Liver (tissue), 9 donors: ENCODE measurements around the gene AGBL4. TPM values are rescaled to one million over a fixed set of nuclear protein-coding genes. Genes with fewer than 3 reads are reported as not detected.

Experiments used
- DNase-seq: peaks from one replicate; pipeline ENCODE4 v3.0.0-alpha.2; 2017; ENCODE audit warnings: low spot score
- H3K27ac ChIP-seq, 2 donors: one replicate each; pipeline ENCODE4 v1.7.0; 2013; ENCODE audit warnings: inconsistent platforms in 2 of 2, low read length in 2 of 2, control low read depth in 1 of 2, low read depth in 1 of 2, mild to moderate bottlenecking in 1 of 2
- H3K27me3 ChIP-seq, 4 donors: one replicate each; pipeline versions ENCODE4 v1.6.1 to v1.7.0; 2013; ENCODE audit warnings: low read length in 3 of 4, inconsistent platforms in 1 of 4, mild to moderate bottlenecking in 1 of 4, moderate library complexity in 1 of 4; ENCODE audit not compliant: control insufficient read depth in 4 of 4, insufficient read depth in 4 of 4
- H3K36me3 ChIP-seq, 4 donors: one replicate each; pipeline versions ENCODE4 v1.6.1 to v1.7.0; 2013; ENCODE audit warnings: low read length in 3 of 4, mild to moderate bottlenecking in 3 of 4, low read depth in 1 of 4, moderate library complexity in 1 of 4; ENCODE audit not compliant: control insufficient read depth in 4 of 4, insufficient read depth in 3 of 4
- H3K4me1 ChIP-seq, 4 donors: one replicate each; pipeline versions ENCODE4 v1.6.1 to v1.7.0; 2013; ENCODE audit warnings: low read length in 3 of 4, mild to moderate bottlenecking in 3 of 4, moderate library complexity in 1 of 4; ENCODE audit not compliant: control insufficient read depth in 4 of 4, insufficient read depth in 4 of 4
- H3K4me3 ChIP-seq, 3 donors: one replicate each; pipeline versions ENCODE4 v1.6.1 to v1.7.0; 2013; ENCODE audit warnings: low read length in 3 of 3, control low read depth in 1 of 3, low read depth in 1 of 3, mild to moderate bottlenecking in 1 of 3
- H3K9ac ChIP-seq, 2 donors: one replicate each; pipeline ENCODE4 v1.7.0; 2013; ENCODE audit warnings: low read length in 2 of 2, mild to moderate bottlenecking in 2 of 2, moderate library complexity in 2 of 2, control low read depth in 1 of 2, low read depth in 1 of 2
- H3K9me3 ChIP-seq, 4 donors: one replicate each; pipeline versions ENCODE4 v1.6.1 to v1.7.0; 2013; ENCODE audit warnings: low read length in 3 of 4; ENCODE audit not compliant: control insufficient read depth in 4 of 4
- EGR1 ChIP-seq, 2 donors: IDR thresholded peaks; 2 replicates each; pipeline ENCODE4 v1.6.1; 2016 to 2018; ENCODE audit warnings: antibody characterized with exemption in 2 of 2, low read depth in 2 of 2
- FOXA1 ChIP-seq: IDR thresholded peaks from 2 replicates; pipeline ENCODE4 v1.6.1; 2016; ENCODE audit warnings: antibody characterized with exemption
- FOXA2 ChIP-seq: IDR thresholded peaks from 2 replicates; pipeline ENCODE4 v1.6.1; 2016; ENCODE audit warnings: antibody characterized with exemption
- GABPA ChIP-seq, 2 donors: IDR thresholded peaks in 1 of 2; conservative IDR thresholded peaks in 1 of 2; 2 replicates each; pipeline ENCODE4 v1.6.1; 2016; ENCODE audit warnings: antibody characterized with exemption in 2 of 2, mild to moderate bottlenecking in 1 of 2, moderate library complexity in 1 of 2
- HNF4A ChIP-seq, 2 donors: conservative IDR thresholded peaks; 2 replicates each; pipeline ENCODE4 v1.6.1; 2016; ENCODE audit warnings: antibody characterized with exemption in 2 of 2, mild to moderate bottlenecking in 2 of 2
- HNF4G ChIP-seq: IDR thresholded peaks from 2 replicates; pipeline ENCODE4 v1.6.1; 2016; ENCODE audit warnings: antibody characterized with exemption
- JUND ChIP-seq, 2 donors: IDR thresholded peaks; 2 replicates each; pipeline ENCODE4 v1.6.1; 2016; ENCODE audit warnings: antibody characterized with exemption in 2 of 2
- RAD21 ChIP-seq, 2 donors: IDR thresholded peaks; 2 replicates each; pipeline ENCODE4 v1.6.1; 2016; ENCODE audit warnings: antibody characterized with exemption in 2 of 2, mild to moderate bottlenecking in 2 of 2
- RXRA ChIP-seq, 2 donors: IDR thresholded peaks; 2 replicates each; pipeline ENCODE4 v1.6.1; 2017 to 2018; ENCODE audit warnings: antibody characterized with exemption in 2 of 2, mild to moderate bottlenecking in 1 of 2
- SP1 ChIP-seq: IDR thresholded peaks from 2 replicates; pipeline ENCODE4 v1.6.1; 2018; ENCODE audit warnings: antibody characterized with exemption, mild to moderate bottlenecking
- TAF1 ChIP-seq: conservative IDR thresholded peaks from 2 replicates; pipeline ENCODE4 v1.6.1; 2016; ENCODE audit warnings: antibody characterized with exemption, mild to moderate bottlenecking
- YY1 ChIP-seq: IDR thresholded peaks from 2 replicates; pipeline ENCODE4 v1.6.1; 2016; ENCODE audit warnings: antibody characterized with exemption, mild to moderate bottlenecking
- WGBS: extraction: QIAGEN DNeasy Blood & Tissue Kit; methylation state at CpG from one replicate; pipeline ENCODE4 v1.1.7; 2013; 5-methylcytosine and 5-hydroxymethylcytosine counted together
- polyA plus RNA-seq, 2 donors: library from polyadenylated mRNA; stranded (reverse) in 1 of 2; unstranded in 1 of 2; fragments of 200-250 nt in 1 of 2; fragments of >200 nt in 1 of 2; fragmentation: Nextera tagmentation in 1 of 2; extraction: Ambion mirVana in 1 of 2; gene quantifications; one replicate each; pipeline versions ENCODE4 v1.2.1 to v1.2.3, GENCODE V29; 2013 to 2015
- total RNA-seq, 2 donors: library from RNA; depleted of rRNA; stranded (reverse); fragments of >200 nt; gene quantifications; one replicate each; pipeline ENCODE4 v1.2.3, GENCODE V29; 2014
- TF ChIP-seq, protein P1 (sequence below): IDR thresholded peaks from 2 replicates; pipeline ENCODE4 v1.6.1; 2016; ENCODE audit warnings: antibody characterized with exemption
- TF ChIP-seq, protein P2 (sequence below): IDR thresholded peaks from 2 replicates; pipeline ENCODE4 v1.6.1; 2016; ENCODE audit warnings: antibody characterized with exemption
- TF ChIP-seq, protein P3 (sequence below): fragments of 150-350 bp; IDR thresholded peaks from 2 replicates; pipeline ENCODE4 v1.5.1; 2017; ENCODE audit warnings: improper control_type of control experiment, low read depth, low read length; ENCODE audit not compliant: missing input control
- TF ChIP-seq, protein P4 (sequence below): IDR thresholded peaks from 2 replicates; pipeline ENCODE4 v1.6.1; 2016; ENCODE audit warnings: antibody characterized with exemption
- TF ChIP-seq, protein P5 (sequence below): IDR thresholded peaks from 2 replicates; pipeline ENCODE4 v1.6.1; 2016; ENCODE audit warnings: antibody characterized with exemption, mild to moderate bottlenecking
- donor health status: healthy.
- donor health status: healthy.
- donor health status: healthy.
- donor health status: healthy.
- donor health status: healthy.

The AGBL4 gene
- total and polyA plus RNA-seq, 4 donors: 0.75 to 0.76 TPM; not detected in 2

DNA sequence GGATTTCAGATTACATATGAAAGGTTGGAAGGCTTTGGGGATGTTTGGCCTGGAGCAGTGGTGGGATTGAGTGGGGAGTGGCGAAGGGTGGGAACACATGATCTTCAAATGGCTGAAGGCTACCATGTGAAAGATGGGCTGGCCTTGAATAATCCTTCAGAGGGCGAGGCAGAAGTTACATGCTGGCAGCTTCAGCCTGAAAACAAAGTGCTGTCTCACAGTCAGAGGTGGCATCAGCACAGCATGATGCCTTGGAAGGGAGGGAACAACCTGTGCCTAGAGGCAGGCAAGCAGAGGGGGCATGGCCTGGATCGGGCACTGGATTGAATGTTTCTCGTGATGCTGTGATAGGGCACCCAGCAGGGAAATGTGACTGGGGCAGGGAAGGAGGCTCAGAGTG, 1377.9 kb downstream of the AGBL4 start:
- 83% methylated on average over 4 of the region's 4 CpGs for WGBS
- DNase-seq: no peak
- Histone ChIP-seq H3K9me3 (no peaks in the 10 kb centered on the region), H3K9ac (no peak overlapping the region), H3K27ac (no peak overlapping the region), H3K4me1 (peaks cover 0 to 7% (median 0%) of the 10 kb centered on the region in 4 donors), H3K27me3 (no peaks in the 10 kb centered on the region), H3K4me3 (no peak overlapping the region), H3K36me3 (no peaks in the 10 kb centered on the region)
- TF ChIP-seq EGR1 (IDR thresholded peaks at IDR 0.05; ENCODE audit: low read depth in 2 of 2) (no peak), HNF4G (no peak), FOXA2 (no peak), GABPA (IDR thresholded peaks at IDR 0.05 in 1 of 2, conservative IDR thresholded peaks at IDR 0.05 in 1 of 2) (no peak), RXRA (IDR thresholded peaks at IDR 0.05) (no peak), JUND (IDR thresholded peaks at IDR 0.05) (no peak), FOXA1 (no peak), HNF4A (conservative IDR thresholded peaks at IDR 0.05) (no peak), YY1 (no peak), SP1 (no peak), RAD21 (IDR thresholded peaks at IDR 0.05) (no peak), TAF1 (no peak)
- TF ChIP-seq, protein P1, sequence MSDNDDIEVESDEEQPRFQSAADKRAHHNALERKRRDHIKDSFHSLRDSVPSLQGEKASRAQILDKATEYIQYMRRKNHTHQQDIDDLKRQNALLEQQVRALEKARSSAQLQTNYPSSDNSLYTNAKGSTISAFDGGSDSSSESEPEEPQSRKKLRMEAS: no peak
- TF ChIP-seq, protein P2, sequence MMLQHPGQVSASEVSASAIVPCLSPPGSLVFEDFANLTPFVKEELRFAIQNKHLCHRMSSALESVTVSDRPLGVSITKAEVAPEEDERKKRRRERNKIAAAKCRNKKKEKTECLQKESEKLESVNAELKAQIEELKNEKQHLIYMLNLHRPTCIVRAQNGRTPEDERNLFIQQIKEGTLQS: no peak
- TF ChIP-seq, protein P3, sequence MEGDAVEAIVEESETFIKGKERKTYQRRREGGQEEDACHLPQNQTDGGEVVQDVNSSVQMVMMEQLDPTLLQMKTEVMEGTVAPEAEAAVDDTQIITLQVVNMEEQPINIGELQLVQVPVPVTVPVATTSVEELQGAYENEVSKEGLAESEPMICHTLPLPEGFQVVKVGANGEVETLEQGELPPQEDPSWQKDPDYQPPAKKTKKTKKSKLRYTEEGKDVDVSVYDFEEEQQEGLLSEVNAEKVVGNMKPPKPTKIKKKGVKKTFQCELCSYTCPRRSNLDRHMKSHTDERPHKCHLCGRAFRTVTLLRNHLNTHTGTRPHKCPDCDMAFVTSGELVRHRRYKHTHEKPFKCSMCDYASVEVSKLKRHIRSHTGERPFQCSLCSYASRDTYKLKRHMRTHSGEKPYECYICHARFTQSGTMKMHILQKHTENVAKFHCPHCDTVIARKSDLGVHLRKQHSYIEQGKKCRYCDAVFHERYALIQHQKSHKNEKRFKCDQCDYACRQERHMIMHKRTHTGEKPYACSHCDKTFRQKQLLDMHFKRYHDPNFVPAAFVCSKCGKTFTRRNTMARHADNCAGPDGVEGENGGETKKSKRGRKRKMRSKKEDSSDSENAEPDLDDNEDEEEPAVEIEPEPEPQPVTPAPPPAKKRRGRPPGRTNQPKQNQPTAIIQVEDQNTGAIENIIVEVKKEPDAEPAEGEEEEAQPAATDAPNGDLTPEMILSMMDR: no peak
- TF ChIP-seq, protein P4, sequence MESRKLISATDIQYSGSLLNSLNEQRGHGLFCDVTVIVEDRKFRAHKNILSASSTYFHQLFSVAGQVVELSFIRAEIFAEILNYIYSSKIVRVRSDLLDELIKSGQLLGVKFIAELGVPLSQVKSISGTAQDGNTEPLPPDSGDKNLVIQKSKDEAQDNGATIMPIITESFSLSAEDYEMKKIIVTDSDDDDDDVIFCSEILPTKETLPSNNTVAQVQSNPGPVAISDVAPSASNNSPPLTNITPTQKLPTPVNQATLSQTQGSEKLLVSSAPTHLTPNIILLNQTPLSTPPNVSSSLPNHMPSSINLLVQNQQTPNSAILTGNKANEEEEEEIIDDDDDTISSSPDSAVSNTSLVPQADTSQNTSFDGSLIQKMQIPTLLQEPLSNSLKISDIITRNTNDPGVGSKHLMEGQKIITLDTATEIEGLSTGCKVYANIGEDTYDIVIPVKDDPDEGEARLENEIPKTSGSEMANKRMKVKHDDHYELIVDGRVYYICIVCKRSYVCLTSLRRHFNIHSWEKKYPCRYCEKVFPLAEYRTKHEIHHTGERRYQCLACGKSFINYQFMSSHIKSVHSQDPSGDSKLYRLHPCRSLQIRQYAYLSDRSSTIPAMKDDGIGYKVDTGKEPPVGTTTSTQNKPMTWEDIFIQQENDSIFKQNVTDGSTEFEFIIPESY: no peak
- TF ChIP-seq, protein P5, sequence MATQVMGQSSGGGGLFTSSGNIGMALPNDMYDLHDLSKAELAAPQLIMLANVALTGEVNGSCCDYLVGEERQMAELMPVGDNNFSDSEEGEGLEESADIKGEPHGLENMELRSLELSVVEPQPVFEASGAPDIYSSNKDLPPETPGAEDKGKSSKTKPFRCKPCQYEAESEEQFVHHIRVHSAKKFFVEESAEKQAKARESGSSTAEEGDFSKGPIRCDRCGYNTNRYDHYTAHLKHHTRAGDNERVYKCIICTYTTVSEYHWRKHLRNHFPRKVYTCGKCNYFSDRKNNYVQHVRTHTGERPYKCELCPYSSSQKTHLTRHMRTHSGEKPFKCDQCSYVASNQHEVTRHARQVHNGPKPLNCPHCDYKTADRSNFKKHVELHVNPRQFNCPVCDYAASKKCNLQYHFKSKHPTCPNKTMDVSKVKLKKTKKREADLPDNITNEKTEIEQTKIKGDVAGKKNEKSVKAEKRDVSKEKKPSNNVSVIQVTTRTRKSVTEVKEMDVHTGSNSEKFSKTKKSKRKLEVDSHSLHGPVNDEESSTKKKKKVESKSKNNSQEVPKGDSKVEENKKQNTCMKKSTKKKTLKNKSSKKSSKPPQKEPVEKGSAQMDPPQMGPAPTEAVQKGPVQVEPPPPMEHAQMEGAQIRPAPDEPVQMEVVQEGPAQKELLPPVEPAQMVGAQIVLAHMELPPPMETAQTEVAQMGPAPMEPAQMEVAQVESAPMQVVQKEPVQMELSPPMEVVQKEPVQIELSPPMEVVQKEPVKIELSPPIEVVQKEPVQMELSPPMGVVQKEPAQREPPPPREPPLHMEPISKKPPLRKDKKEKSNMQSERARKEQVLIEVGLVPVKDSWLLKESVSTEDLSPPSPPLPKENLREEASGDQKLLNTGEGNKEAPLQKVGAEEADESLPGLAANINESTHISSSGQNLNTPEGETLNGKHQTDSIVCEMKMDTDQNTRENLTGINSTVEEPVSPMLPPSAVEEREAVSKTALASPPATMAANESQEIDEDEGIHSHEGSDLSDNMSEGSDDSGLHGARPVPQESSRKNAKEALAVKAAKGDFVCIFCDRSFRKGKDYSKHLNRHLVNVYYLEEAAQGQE: no peak
